Heart left ventricle (tissue), 13 donors: ENCODE results near the gene RUNX1.

Experiments
- POLR2A ChIP-seq, 2 donors: fragments of 450-650 bp; IDR thresholded peaks; one replicate each; pipeline ENCODE4 v1.6.1; 2017; ENCODE audit warnings: antibody characterized with exemption in 2 of 2, mild to moderate bottlenecking in 2 of 2, moderate library complexity in 2 of 2
- TF ChIP-seq, protein P1 (sequence below), 12 donors: fragments of 200-600 bp; sonication (generic) in 4 of 12; IDR thresholded peaks; one replicate each; pipeline versions ENCODE4 v1.5.0 to v1.8.0; 2018 to 2022; ENCODE audit warnings: antibody characterized with exemption in 12 of 12, mild to moderate bottlenecking in 5 of 12
- donor health status: ischemic (EF 13 %, LVEDD 7.1; RV severe dilation, severe dysfunction).
- donor health status: DM: no; HTN: yes; CAD: no.
- donor health status: DM: no; HTN: no; CAD: no.
- donor health status: ischemic (EF 25% LVEDD 6.9; RV normal size, moderate dysfunction).
- donor health status: ischemic (EF 25% LVEDD 5.7; RV mildly dilated, moderate dysfunction).
- donor health status: ischemic (EF 35%, LVEDD 5.7; RV mildly dilated, moderate dysfunction).
- donor health status: nonischemic (EF 11% LVEDD 7.7; RV severe dilation, severe dysfunction).
- donor health status: DM: yes; HTN: yes; CAD: no.
- donor health status: PGD.
- donor health status: ischemic (EF 29% LVEDD 5.4; RV normal size, mild dysfunction).
- donor health status: nonischemic (EF 23%, LVEDD 6.1; RV moderate dilation, normal function).

DNA sequence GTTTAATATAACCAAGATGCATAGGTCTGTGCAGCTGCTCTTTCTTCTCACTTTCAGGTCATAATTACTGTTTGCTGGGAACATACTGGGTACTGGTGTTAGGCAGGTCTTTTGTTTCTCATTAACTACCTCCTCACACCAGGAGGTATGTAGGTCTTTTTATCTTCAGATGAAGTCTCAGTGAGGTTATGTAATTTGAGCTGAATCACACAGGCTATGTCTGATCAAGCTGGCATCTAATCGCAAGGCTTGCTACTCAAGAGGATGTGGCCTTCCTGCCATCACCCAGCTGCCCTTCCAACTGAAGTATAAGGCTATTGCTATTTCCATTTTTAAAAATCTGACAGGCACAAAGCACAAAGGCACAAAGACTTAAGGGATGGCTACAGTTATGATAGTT, 96.4 kb downstream of the RUNX1 start:
- TF ChIP-seq, protein P1, sequence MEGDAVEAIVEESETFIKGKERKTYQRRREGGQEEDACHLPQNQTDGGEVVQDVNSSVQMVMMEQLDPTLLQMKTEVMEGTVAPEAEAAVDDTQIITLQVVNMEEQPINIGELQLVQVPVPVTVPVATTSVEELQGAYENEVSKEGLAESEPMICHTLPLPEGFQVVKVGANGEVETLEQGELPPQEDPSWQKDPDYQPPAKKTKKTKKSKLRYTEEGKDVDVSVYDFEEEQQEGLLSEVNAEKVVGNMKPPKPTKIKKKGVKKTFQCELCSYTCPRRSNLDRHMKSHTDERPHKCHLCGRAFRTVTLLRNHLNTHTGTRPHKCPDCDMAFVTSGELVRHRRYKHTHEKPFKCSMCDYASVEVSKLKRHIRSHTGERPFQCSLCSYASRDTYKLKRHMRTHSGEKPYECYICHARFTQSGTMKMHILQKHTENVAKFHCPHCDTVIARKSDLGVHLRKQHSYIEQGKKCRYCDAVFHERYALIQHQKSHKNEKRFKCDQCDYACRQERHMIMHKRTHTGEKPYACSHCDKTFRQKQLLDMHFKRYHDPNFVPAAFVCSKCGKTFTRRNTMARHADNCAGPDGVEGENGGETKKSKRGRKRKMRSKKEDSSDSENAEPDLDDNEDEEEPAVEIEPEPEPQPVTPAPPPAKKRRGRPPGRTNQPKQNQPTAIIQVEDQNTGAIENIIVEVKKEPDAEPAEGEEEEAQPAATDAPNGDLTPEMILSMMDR (IDR thresholded peaks at IDR 0.05) = no peak
- TF ChIP-seq POLR2A (IDR thresholded peaks at IDR 0.05) = no peak
